ENCODE measurements around the gene GALNT18. TPM values are rescaled to one million over a fixed set of nuclear protein-coding genes. Genes with fewer than 3 reads are reported as not detected.

The GALNT18 gene
- total and polyA plus RNA-seq, 2 of the 4 experiments (the other 2 are of a cell fraction): 9.5 to 11.3 TPM

GRCh38 chr11:11391169-11391568 is 230.6 kb downstream of the GALNT18 start:
- Histone ChIP-seq H2BK5ac (ENCODE audit: low read depth, low read length, poor library complexity, severe bottlenecking) (no peak overlapping the region), H3K4me2 (ENCODE audit: low read depth, low read length) (no peak overlapping the region), H2BK120ac (ENCODE audit: low read depth, low read length) (0 out of 2 replicates have a peak overlapping the region, but pooled peaks have one; percentile 29), H2AFZ (replicated peaks; ENCODE audit: low read length, poor library complexity) (no peak overlapping the region), H3K79me1 (ENCODE audit: low read depth in 1 of 2, low read length in 2 of 2) (no peaks in the 10 kb centered on the region), H3K14ac (replicated peaks; ENCODE audit: low read depth, low read length) (no peak overlapping the region), H2AK5ac (ENCODE audit: low read depth, low read length) (no peak overlapping the region), H4K20me1 (ENCODE audit: insufficient read depth, low read length) (no peaks in the 10 kb centered on the region), H2AK9ac (replicated peaks; ENCODE audit: low read depth, low read length, poor library complexity) (peak overlapping the region; percentile 7), H3K27me3 (ENCODE audit: control insufficient read depth, insufficient read depth, low read length) (peaks cover 5% of the 10 kb centered on the region; the same call in 1 of the 2 replicates), H2BK15ac (ENCODE audit: low read depth, low read length) (no peak overlapping the region), H3K36me3 (ENCODE audit: control insufficient read depth, insufficient read depth, low read length) (no peaks in the 10 kb centered on the region), H3K18ac (ENCODE audit: low read depth, low read length) (no peak overlapping the region), H3K23ac (ENCODE audit: low read depth, low read length) (no peak overlapping the region), H3K4ac (ENCODE audit: low read depth, low read length) (0 out of 2 replicates have a peak overlapping the region, but pooled peaks have one; percentile 24), H3K9ac (ENCODE audit: low read depth, low read length) (no peak overlapping the region), H2BK20ac (ENCODE audit: low read depth, low read length) (peak overlapping the region; percentile 63; the same call in 1 of the 2 replicates), H3K9me3 (ENCODE audit: control insufficient read depth, insufficient read depth, low read length) (no peaks in the 10 kb centered on the region), H3K27ac (ENCODE audit: insufficient read depth, low read length) (no peak overlapping the region), H4K8ac (ENCODE audit: low read depth in 2 of 2, low read length in 2 of 2) (no peak overlapping the region), H3K4me1 (ENCODE audit: control insufficient read depth, insufficient read depth, low read length) (peaks cover 9% of the 10 kb centered on the region), H4K5ac (ENCODE audit: low read depth, low read length) (no peak overlapping the region), H3K9me1 (ENCODE audit: insufficient read depth, low read length) (peaks cover 8% of the 10 kb centered on the region; the same call in 1 of the 2 replicates), H3K4me3 (ENCODE audit: insufficient read depth, low read depth, low read length) (no peak overlapping the region), H3K56ac (ENCODE audit: extremely low read depth, insufficient read depth, low read length) (no peak overlapping the region), H4K91ac (ENCODE audit: insufficient read depth, low read depth, low read length) (peak overlapping the region; percentile 9; the same call in 1 of the 2 replicates)
- ATAC-seq (ENCODE audit: low read depth) (no peak), DNase-seq (no peak)
- dilution Hi-C loops (cut with HindIII; ENCODE audit: low sequenced_read_pairs, unreplicated experiment): no loop called here
- intact Hi-C loops (cut with micrococcal nuclease): no loop called here
- POLR2A ChIA-PET (ENCODE audit: unreplicated experiment): no interaction called here
- in situ Hi-C loops (cut with MboI; ENCODE audit: low sequenced_read_pairs): no loop called here
- CTCF ChIA-PET: no interaction called here
- no peak for TF ChIP-seq ELK1 (IDR thresholded peaks at IDR 0.05; ENCODE audit: borderline replicate concordance, low read depth, low read length)
- TF ChIP-seq RAD21 (IDR thresholded peaks at IDR 0.05; ENCODE audit: low read length): no peak
- no peak for TF ChIP-seq CTCF (conservative IDR thresholded peaks at IDR 0.05; ENCODE audit: low read depth, low read length)
- TF ChIP-seq RFX5 (IDR thresholded peaks at IDR 0.05; ENCODE audit: low read depth, low read length): no peak
- TF ChIP-seq MAFK (IDR thresholded peaks at IDR 0.05; ENCODE audit: low read depth, low read length): no peak
- BruUV-seq (replicated peaks): no TSS peak

Measured in IMR-90 (cell line).